ENCODE results near the gene UBE2O.

The UBE2O gene

GRCh38 chr17:76487451-76488192, 34.7 kb upstream of the UBE2O start:
- no peak for DNase-seq

GRCh38 chr17:76485569-76485968, 32.6 kb upstream of the UBE2O start:
- DNase-seq = peak in 17 of 56 donors; percentile 14 to 52 (median 26)

- no peak for DNase-seq
Measured at GRCh38 chr17:76484228-76484725, 31.3 kb upstream of the UBE2O start.

DNA sequence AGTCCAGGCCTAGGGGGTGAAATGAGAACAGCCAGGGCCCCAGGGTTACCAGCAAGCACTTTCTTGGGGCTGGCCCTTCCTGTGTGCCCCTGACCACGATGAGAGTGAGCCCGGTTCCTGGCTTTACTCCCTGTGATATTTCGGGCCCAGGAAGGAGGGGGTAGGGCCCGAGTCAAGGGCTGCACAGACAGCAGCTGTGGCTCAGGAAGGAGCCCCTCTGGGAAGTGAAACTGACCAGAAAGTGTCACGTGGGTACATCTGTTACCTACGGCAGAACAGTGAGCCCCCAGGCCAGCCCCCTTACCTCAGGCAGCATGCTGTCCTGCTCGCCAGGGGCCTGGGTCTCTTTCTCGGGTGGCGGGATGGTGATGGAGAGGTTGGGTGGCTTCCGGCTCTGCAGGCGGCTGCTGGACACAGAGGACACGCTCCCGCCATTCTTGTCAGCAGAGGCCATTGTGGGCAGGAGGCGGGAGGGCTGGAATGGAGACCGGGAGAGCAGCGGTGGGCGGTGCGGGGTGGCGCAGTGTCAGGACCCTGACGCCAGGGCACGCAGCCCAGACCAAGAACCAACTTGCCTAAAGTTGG, 28.2 kb upstream of the UBE2O start:
- DNase-seq = peak in 21 of 56 donors; percentile 20 to 58 (median 38)

GRCh38 chr17:76480632-76481031, 27.7 kb upstream of the UBE2O start:
- peak in 19 of 56 donors; percentile 13 to 60 (median 42) for DNase-seq

- no peak for DNase-seq
Measured at GRCh38 chr17:76479515-76480060, 26.6 kb upstream of the UBE2O start.

- DNase-seq = no peak
Measured at GRCh38 chr17:76478730-76479514, 26.0 kb upstream of the UBE2O start.

- DNase-seq = no peak
Measured at GRCh38 chr17:76478097-76478496, 25.1 kb upstream of the UBE2O start.

DNA sequence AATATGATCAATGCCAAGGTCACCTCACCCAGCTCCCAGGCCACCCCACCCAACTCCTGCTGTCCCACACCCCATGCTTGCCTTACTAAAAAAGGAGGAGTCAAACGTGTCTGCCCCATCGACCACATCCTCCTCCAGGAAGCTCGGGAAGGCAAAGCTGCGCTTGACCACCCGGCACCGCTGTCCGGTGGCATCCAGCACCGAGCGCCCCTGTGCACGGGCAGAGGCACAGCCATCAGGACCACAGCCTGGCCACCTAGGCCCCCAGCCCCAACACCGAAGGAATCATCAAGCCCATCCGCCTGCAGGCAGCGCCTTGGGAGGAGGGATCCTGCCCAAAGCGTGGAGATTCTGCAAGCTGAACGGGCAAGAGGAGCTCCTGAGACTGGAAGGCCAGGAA, 24.6 kb upstream of the UBE2O start:
- no peak for DNase-seq

DNA sequence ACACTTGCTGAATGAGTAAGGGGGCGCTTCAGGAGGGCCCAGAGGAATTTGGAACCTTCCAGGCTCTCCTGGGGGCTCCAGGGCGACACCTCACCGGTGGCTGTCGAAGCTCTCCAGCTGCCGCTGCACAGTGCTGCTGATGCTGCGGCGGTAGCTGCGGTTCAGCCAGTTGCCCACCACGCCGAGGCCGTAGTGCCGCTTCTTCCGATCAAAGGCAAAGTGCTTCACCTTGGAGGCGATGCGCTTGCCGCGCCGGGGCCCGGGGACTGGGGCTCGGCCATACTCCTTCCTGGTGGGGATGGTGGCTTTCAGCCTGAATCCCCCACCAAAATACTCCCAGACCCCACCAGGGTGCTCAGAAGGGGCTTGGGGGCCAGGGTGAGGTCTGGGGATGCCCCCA, 23.8 kb upstream of the UBE2O start:
- no peak for DNase-seq

- DNase-seq = no peak
Measured at GRCh38 chr17:76475302-76475701, 22.4 kb upstream of the UBE2O start.

DNA sequence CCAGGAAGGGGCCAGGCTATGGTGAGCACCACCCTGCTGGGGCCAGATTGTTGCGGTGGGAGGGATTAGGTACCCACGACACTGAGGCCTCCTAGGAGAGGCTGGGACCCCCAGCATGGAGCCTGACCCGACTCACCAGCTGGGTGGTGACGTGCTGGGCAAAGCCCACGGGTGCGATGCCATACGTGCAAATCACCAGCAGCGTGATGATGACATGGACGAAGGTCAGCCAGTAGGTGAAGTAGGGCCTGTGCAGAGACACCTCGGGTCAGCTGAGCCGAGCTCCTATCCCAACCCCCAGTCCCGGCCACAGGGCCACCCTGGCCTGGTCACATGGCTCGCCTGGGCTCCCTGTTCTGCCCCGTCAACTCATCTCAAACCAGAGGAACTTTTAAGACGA, 21.9 kb upstream of the UBE2O start:
- DNase-seq = no peak

- no peak for DNase-seq
Measured at GRCh38 chr17:76474238-76474637, 21.3 kb upstream of the UBE2O start.

GRCh38 chr17:76473541-76473985, 20.6 kb upstream of the UBE2O start:
- no peak for DNase-seq

- DNase-seq = no peak
Measured at GRCh38 chr17:76472726-76473125, 19.8 kb upstream of the UBE2O start.

GRCh38 chr17:76472258-76472645, 19.3 kb upstream of the UBE2O start:
- no peak for DNase-seq

DNA sequence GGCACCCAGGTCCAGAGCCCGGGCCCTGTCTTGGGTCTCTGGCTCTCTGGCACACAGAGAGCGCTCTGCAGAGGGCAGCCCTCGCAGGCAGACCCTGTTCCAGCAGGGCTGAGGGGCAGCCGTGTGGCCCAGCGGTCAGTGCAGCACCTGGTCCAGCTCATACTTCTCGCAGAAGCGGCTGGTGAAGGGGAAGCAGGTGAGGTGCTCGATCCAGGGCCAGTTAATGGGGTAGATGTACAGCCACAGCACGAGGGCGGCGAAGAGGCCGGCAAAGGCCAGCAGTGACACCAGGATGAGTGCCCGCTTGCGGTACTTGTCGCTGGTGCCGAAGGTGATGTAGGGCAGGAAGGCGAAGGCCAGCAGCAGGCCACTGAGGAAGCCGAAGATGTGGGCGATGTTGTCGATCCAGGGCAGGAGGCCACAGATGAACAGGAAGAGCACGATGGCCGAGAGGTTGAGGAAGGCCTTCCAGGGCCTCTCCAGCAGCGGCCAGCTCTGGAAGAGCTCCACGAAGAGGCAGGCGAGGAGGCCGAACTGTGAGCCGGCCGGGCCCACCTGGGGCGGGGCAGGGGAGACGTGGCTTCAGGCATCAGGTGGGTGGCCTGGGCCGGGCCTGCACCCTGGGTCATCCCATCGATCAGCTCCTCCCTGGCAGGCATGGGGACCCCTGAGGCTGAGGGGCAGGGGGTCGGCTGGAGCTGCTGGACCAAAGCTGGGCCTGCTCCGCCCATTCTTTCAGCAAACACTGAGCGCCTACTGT, 18.7 kb upstream of the UBE2O start:
- DNase-seq = no peak

GRCh38 chr17:76469991-76470739, 17.2 kb upstream of the UBE2O start:
- DNase-seq = no peak

- DNase-seq = no peak
Measured at GRCh38 chr17:76469076-76469990, 16.4 kb upstream of the UBE2O start.
